Measurements from ENCODE around the gene HSD11B2.

HSD11B2 gene

GRCh38 chr16:67396159-67397035 is 34.5 kb upstream of the HSD11B2 start:
- DNase-seq (ENCODE audit: low read depth), result no peak

GRCh38 chr16:67397036-67397801 is 33.7 kb upstream of the HSD11B2 start:
- no peak for DNase-seq (ENCODE audit: low read depth)

GRCh38 chr16:67397812-67398545 is 32.9 kb upstream of the HSD11B2 start:
- DNase-seq (ENCODE audit: low read depth), result no peak

- DNase-seq (ENCODE audit: low read depth), result no peak
Measured at GRCh38 chr16:67398546-67399217, 32.2 kb upstream of the HSD11B2 start.

GRCh38 chr16:67399218-67399733 is 31.6 kb upstream of the HSD11B2 start:
- DNase-seq (ENCODE audit: low read depth), result no peak

GRCh38 chr16:67399749-67400704 is 30.9 kb upstream of the HSD11B2 start:
- DNase-seq (ENCODE audit: low read depth), result no peak

- no peak for DNase-seq (ENCODE audit: low read depth)
Measured at GRCh38 chr16:67400901-67401300, 30.0 kb upstream of the HSD11B2 start.

- DNase-seq (ENCODE audit: low read depth), result no peak
Measured at GRCh38 chr16:67403976-67404555, 26.9 kb upstream of the HSD11B2 start.

GRCh38 chr16:67404740-67405226 is 26.1 kb upstream of the HSD11B2 start:
- no peak for DNase-seq (ENCODE audit: low read depth)

GRCh38 chr16:67405336-67405735 is 25.6 kb upstream of the HSD11B2 start:
- no peak for DNase-seq (ENCODE audit: low read depth)

- DNase-seq (ENCODE audit: low read depth), result peak; percentile 63
Measured at GRCh38 chr16:67406111-67406971, 24.6 kb upstream of the HSD11B2 start.

- no peak for DNase-seq (ENCODE audit: low read depth)
Measured at GRCh38 chr16:67407176-67407787, 23.6 kb upstream of the HSD11B2 start.

GRCh38 chr16:67407788-67408452 is 23.0 kb upstream of the HSD11B2 start:
- DNase-seq (ENCODE audit: low read depth), result no peak

GRCh38 chr16:67409631-67410030 is 21.3 kb upstream of the HSD11B2 start:
- no peak for DNase-seq (ENCODE audit: low read depth)

GRCh38 chr16:67411339-67411738 is 19.6 kb upstream of the HSD11B2 start:
- DNase-seq (ENCODE audit: low read depth), result no peak

- no peak for DNase-seq (ENCODE audit: low read depth)
Measured at GRCh38 chr16:67412294-67412693, 18.6 kb upstream of the HSD11B2 start.

GRCh38 chr16:67413978-67414911 is 16.7 kb upstream of the HSD11B2 start:
- DNase-seq (ENCODE audit: low read depth), result no peak

Measured in non-pigmented ciliary epithelial cell (primary cell).